Measurements from ENCODE around the gene ADAMTSL4. TPM values are rescaled to one million over a fixed set of nuclear protein-coding genes. Genes with fewer than 3 reads are reported as not detected.
"Not testable (repeated sequence)": the region's sequence is repeated elsewhere in the genome, so short reads cannot be mapped to it uniquely, and the experiment has no call there.

Gene ADAMTSL4
- total and polyA plus RNA-seq, 10 donors = 2.8 to 19.1 (median 11.1) TPM

GRCh38 chr1:150563340-150564038 lies 14.3 kb downstream of the ADAMTSL4 start:
- no peak for TF ChIP-seq POLR2A (IDR thresholded peaks at IDR 0.05)
- TF ChIP-seq POLR2AphosphoS5 (IDR thresholded peaks at IDR 0.05) = peak in 2 of 3 donors; percentile 12 to 42
- TF ChIP-seq, protein P1, sequence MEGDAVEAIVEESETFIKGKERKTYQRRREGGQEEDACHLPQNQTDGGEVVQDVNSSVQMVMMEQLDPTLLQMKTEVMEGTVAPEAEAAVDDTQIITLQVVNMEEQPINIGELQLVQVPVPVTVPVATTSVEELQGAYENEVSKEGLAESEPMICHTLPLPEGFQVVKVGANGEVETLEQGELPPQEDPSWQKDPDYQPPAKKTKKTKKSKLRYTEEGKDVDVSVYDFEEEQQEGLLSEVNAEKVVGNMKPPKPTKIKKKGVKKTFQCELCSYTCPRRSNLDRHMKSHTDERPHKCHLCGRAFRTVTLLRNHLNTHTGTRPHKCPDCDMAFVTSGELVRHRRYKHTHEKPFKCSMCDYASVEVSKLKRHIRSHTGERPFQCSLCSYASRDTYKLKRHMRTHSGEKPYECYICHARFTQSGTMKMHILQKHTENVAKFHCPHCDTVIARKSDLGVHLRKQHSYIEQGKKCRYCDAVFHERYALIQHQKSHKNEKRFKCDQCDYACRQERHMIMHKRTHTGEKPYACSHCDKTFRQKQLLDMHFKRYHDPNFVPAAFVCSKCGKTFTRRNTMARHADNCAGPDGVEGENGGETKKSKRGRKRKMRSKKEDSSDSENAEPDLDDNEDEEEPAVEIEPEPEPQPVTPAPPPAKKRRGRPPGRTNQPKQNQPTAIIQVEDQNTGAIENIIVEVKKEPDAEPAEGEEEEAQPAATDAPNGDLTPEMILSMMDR (IDR thresholded peaks at IDR 0.05 in 8 of 11, conservative IDR thresholded peaks at IDR 0.05 in 3 of 11) = peak in 2 of 11 experiments; percentile 7 to 23
- no peaks in the 10 kb centered on the region for H3K27me3 ChIP-seq (replicated peaks in 1 of 7)
- H3K4me1 ChIP-seq = peaks cover 65 to 100% (median 94%) of the 10 kb centered on the region in 6 donors
- intact Hi-C loops (cut with DNase I; ENCODE audit: low total_unique reads) = no loop called here
- 15 to 24% (median 19%) methylated on average over 4 of the region's 4 CpGs for WGBS, 5 donors
- H3K36me3 ChIP-seq = no peaks in the 10 kb centered on the region
- H3K27ac ChIP-seq = peak overlapping the region; percentile 93 to 100 (median 100)
- no peaks in the 10 kb centered on the region for H3K9me3 ChIP-seq
- DNase-seq = peak; percentile 83
- H3K4me3 ChIP-seq = peak overlapping the region in 6 of 8 donors; percentile 18 to 78 (median 54)

DNA sequence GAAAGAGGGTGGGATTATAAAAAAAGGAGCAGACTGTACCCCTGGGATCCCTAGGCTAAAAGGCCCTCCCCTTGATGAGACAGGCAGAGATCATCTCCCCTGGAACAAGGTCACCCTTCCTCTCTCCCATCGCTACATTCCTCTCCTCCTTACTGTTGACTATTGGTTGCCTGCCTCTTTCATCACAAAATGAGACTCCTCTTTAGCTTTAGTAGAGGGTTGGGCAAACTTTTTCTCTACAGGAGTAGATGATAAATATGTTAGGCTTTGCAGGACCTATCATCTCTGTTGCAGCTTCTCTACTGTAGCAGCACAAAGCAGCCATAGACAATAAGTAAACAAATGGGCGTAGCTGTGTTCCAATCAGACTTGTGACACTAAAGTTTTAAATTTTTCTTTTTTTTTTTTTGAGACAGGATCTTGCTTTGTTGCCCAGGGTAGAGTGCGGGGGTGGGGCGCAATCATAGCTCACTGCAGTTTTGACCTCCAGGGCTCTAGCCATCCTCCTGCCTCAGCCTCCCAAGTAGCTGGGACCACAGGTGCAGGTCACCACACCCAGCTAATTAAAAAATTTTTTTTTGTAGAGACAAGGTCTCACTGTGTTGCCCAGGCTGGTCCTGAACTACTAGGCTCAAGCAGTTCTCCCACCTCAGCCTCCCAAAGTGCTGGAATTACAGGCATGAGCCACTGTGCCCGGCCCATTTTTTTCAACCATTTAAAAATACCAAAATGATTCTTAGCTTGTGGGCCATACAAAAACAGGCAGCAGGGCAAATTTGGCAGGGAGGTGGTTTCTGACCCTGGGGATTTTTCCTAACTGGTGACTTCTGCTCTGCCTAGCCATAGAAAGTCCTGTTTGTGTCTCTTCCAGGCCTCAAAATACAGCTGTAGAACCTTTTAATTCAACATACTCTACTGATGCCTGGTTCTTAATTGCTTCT lies 15.1 kb downstream of the ADAMTSL4 start:
- TF ChIP-seq, protein P1 (IDR thresholded peaks at IDR 0.05 in 8 of 11, conservative IDR thresholded peaks at IDR 0.05 in 3 of 11) = no peak
- no peak for TF ChIP-seq POLR2AphosphoS5 (IDR thresholded peaks at IDR 0.05)
- no peak for TF ChIP-seq POLR2A (IDR thresholded peaks at IDR 0.05)
- Histone ChIP-seq H3K9me3 (no peaks in the 10 kb centered on the region), H3K4me3 (peak overlapping the region in 4 of 8 donors; percentile 5 to 78 (median 30)), H3K27ac (peak overlapping the region; percentile 93 to 100 (median 100)), H3K36me3 (peaks cover 0 to 7% (median 0%) of the 10 kb centered on the region in 6 donors), H3K27me3 (replicated peaks in 1 of 7) (no peaks in the 10 kb centered on the region), H3K4me1 (peaks cover 71 to 100% (median 94%) of the 10 kb centered on the region in 6 donors)
- peak; percentile 72 for DNase-seq
- intact Hi-C loops (cut with DNase I; ENCODE audit: low total_unique reads) = no loop called here
- 67 to 76% (median 74%) methylated on average over 5 of the region's 5 CpGs for WGBS, 5 donors

DNA sequence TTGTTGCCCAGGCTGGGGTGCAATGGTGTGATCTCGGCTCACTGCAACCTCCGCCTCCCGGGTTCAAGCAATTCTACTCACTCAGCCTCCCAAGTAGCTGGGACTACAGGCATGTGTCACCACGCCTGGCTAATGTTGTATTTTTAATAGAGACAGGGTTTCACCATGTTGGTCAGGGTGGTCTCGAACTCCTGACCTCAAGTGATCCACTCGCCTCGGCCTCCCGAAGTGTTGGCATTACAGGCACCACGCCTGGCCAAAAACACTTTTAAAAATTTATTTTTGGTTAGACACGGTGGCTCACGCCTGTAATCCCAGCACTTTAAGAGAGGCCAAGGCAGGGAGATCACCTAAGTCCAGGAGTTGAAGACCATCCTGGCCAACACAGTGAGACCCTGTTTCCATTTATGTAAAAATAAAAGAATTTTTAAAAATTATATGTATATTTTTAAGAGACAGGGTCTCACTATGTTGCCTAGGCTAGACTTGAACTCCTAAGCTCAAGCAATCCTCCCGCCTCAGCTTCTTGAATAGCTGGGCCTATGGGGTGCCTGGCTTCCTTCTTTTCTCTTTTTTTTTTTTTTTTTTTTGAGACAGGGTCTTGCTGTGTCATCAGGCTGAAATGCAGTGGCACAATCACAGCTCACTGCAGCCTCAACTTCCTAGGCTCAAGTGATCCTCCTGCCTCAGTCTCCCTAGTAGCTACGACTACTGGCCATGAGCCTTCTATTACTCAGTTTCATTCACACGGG lies 16.2 kb downstream of the ADAMTSL4 start:
- Histone ChIP-seq H3K4me1 (peaks cover 74 to 100% (median 94%) of the 10 kb centered on the region in 6 donors), H3K27ac (peak overlapping the region; percentile 93 to 100 (median 100)), H3K36me3 (peaks cover 0 to 18% (median 2%) of the 10 kb centered on the region in 6 donors)
- H3K4me3 ChIP-seq; intact Hi-C loops (cut with DNase I; ENCODE audit: low total_unique reads); H3K27me3 ChIP-seq (replicated peaks in 1 of 7); H3K9me3 ChIP-seq: not testable (repeated sequence)
- DNase-seq = peak; percentile 64
- 83 to 88% (median 87%) methylated on average over 14 of the region's 14 CpGs for WGBS, 5 donors

Measured in spleen (tissue), 11 donors.